Stimulated activated CD8-positive, alpha-beta memory T cell treated with anti-CD3 and anti-CD28 coated beads, Interleukin-7, amount 100 ng/mL, for 1 hour (primary cell): ENCODE measurements around the gene GCNT1.
"Not testable (repeated sequence)": the region's sequence is repeated elsewhere in the genome, so short reads cannot be mapped to it uniquely, and the experiment has no call there.

Experiments used
- DNase-seq, 2 donors: peaks; one replicate each; pipeline ENCODE4 v3.0.0-alpha.2; 2020; ENCODE audit warnings: low read depth in 2 of 2

The GCNT1 gene

GRCh38 chr9:76458903-76459693 is at the start of gene GCNT1:
Gene GCNT1, plus strand, starts transcription at chr9:76459182. Its CDS starts 43,200 bp downstream, at chr9:76502382.
- DNase-seq = peak; percentile 82 to 87

GRCh38 chr9:76412638-76413037 is 46.3 kb upstream of the GCNT1 start:
- DNase-seq = no peak

- DNase-seq = no peak
These were observed 45.3 kb upstream of the GCNT1 start for GRCh38 chr9:76413658-76414057.

- DNase-seq = no peak
These were observed 44.3 kb upstream of the GCNT1 start for GRCh38 chr9:76414661-76415060.

GRCh38 chr9:76415154-76415553 is 43.8 kb upstream of the GCNT1 start:
- no peak for DNase-seq

- no peak for DNase-seq
These were observed 43.3 kb upstream of the GCNT1 start for GRCh38 chr9:76415731-76416130.

GRCh38 chr9:76417394-76417793 is 41.6 kb upstream of the GCNT1 start:
- no peak for DNase-seq

- no peak for DNase-seq
These were observed 39.1 kb upstream of the GCNT1 start for GRCh38 chr9:76419782-76420380.

GRCh38 chr9:76423216-76424177 is 35.5 kb upstream of the GCNT1 start:
- no peak for DNase-seq

- DNase-seq = no peak
These were observed 34.5 kb upstream of the GCNT1 start for GRCh38 chr9:76424491-76424890.

- DNase-seq = no peak
These were observed 33.1 kb upstream of the GCNT1 start for GRCh38 chr9:76425677-76426453.

GRCh38 chr9:76426807-76427419 is 32.1 kb upstream of the GCNT1 start:
- no peak for DNase-seq

GRCh38 chr9:76431601-76432000 is 27.4 kb upstream of the GCNT1 start:
- DNase-seq = no peak

GRCh38 chr9:76433406-76433805 is 25.6 kb upstream of the GCNT1 start:
- DNase-seq = no peak

GRCh38 chr9:76433836-76434235 is 25.1 kb upstream of the GCNT1 start:
- no peak for DNase-seq

- not testable (repeated sequence) for DNase-seq
These were observed 24.1 kb upstream of the GCNT1 start for GRCh38 chr9:76434897-76435296.

- not testable (repeated sequence) for DNase-seq
These were observed 21.8 kb upstream of the GCNT1 start for GRCh38 chr9:76437017-76437699.

GRCh38 chr9:76438841-76439588 is 20.0 kb upstream of the GCNT1 start:
- no peak for DNase-seq

- no peak for DNase-seq
These were observed 17.2 kb upstream of the GCNT1 start for GRCh38 chr9:76441551-76442322.
